ENCODE measurements around the gene ERC2.

ERC2 gene

GRCh38 chr3:55626279-55626665 is 842.0 kb downstream of the ERC2 start:
- DNase-seq = no peak

- DNase-seq = no peak
These were observed 844.0 kb downstream of the ERC2 start for GRCh38 chr3:55624238-55624637.

DNA sequence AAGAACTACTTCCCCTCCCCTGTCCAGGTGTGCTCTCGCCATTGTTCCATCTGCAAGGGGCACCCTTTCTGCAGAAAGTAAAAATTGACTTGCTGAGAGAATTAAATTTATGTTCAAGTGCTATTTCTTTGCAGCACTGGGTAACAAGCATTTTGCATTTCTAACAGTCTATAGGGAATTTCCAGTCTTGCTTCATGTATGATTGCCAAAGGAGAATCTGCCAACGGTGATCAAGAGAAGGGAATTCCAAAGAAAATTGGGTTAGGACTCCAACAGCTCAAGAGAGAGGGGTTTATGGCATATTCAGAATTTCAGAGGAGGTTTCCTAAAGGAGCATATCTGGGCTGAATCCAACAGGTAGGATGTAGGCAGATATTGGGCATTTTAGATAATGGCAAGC is 844.5 kb downstream of the ERC2 start:
- DNase-seq = no peak

GRCh38 chr3:55622733-55623132 is 845.5 kb downstream of the ERC2 start:
- no peak for DNase-seq

GRCh38 chr3:55622116-55622515 is 846.2 kb downstream of the ERC2 start:
- DNase-seq = no peak

- no peak for DNase-seq
These were observed 846.6 kb downstream of the ERC2 start for GRCh38 chr3:55621648-55622047.

DNA sequence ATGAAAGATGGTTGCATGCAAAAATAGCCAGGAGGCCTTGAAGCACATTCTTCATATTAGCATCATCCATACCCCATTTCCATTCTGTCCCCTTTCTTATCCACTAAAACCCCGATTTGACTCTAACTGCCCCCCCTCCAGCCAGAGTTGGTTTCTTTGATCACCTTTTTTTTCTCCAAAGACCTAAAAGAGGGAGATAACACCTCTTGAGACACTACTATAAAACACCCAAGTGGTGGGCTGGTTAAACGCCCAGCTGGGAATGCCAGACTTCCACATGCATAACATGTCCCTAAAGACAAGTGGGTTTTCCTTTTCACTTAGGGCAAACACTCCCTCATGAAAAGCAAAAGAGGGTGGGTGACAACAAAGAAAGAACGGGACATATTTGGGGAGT is 847.2 kb downstream of the ERC2 start:
- DNase-seq = no peak

GRCh38 chr3:55620351-55621025 is 847.8 kb downstream of the ERC2 start:
- no peak for DNase-seq

- no peak for DNase-seq
These were observed 849.0 kb downstream of the ERC2 start for GRCh38 chr3:55619046-55619808.

- no peak for DNase-seq
These were observed 850.9 kb downstream of the ERC2 start for GRCh38 chr3:55617385-55617784.

GRCh38 chr3:55616803-55617202 is 851.5 kb downstream of the ERC2 start:
- no peak for DNase-seq

DNA sequence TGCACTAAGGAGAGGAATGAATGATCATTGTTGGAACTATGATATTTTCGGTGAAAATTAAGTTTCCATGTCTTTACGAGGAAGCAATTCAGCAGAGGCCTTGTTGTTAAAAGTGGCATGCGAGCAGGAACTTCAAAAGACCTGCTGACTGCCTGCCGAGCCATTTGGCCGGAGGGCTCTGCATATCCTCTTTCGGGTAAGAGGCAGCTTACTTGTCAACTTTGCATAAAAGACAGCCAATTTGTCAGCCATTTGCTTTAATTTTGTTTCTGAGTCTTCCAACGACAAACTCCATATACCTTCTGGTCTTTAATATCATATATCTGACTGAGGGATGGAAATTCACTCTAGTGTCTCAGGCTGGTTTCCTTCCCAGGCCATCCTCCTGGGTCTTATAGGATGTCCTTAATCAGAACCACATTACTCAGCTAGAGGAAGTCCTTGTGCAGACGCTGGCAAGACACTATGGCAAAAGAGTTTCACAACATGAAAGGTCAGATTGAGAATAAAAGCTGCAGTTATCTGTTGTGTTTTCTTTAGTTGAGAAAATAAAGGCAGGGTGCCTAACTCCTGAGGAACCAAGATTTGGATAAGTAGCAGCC is 852.5 kb downstream of the ERC2 start:
- DNase-seq = no peak

DNA sequence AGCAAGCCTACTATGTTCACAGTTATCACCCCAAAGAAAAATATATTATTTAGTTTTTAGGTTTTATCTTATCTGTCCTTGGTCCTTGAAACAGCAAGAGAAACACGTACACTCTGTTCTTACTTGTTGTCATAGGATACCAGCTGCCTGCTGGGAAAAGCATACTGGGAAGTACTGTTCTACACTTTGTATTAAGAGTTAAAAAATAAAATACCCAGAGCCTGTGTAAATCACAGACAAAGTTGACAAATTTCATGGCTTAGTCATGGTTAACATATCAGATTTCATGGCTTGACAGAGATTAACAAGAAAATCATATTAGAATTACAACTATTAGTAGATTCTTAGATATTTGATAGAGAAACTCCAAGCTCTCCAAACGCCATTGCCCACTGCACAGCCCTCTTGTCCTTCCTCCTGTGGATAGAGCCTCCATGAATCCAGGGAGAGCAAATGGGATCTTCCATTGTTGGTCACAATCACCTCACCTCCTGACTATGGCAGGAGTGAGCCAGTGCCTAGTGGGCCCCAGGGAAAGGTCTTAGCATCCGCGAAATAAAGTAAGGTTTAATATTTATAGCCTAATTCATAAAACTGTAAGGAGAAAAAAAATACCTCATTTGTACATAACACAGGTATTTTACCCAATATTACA is 853.1 kb downstream of the ERC2 start:
- no peak for DNase-seq

- no peak for DNase-seq
These were observed 857.1 kb downstream of the ERC2 start for GRCh38 chr3:55611121-55611520.

- no peak for DNase-seq
These were observed 858.9 kb downstream of the ERC2 start for GRCh38 chr3:55609230-55609827.

DNA sequence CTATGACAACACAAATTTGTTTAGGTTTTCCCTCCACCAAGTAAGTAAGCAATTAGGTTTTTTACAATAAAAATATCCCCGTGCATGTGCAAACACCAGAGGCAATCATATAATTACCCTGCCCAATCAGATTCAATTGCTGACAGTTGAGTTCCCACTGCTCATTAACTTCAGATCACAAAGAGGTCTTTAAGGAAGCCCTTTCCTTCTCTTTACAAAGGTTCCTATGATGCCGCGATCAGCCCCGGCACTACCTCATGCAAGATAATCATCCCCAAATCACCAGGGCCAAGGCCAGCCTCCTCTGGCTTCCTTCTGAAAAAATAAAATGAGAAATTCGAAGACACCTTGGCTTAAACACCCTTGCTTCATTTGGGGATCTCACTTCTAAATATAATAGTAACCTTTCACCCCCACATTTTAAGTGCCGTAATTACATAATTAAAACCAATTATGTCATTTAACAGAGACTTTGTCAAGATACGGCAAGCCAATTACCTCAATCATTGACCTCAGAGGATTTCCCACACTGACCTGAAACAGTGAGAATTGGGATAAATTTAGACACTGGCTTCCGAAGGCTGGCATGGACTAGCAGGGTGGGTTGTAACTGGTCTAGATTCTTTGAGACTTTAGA is 859.8 kb downstream of the ERC2 start:
- DNase-seq = no peak

GRCh38 chr3:55607844-55608243 is 860.4 kb downstream of the ERC2 start:
- no peak for DNase-seq

GRCh38 chr3:55607175-55607574 is 861.1 kb downstream of the ERC2 start:
- DNase-seq = no peak

DNA sequence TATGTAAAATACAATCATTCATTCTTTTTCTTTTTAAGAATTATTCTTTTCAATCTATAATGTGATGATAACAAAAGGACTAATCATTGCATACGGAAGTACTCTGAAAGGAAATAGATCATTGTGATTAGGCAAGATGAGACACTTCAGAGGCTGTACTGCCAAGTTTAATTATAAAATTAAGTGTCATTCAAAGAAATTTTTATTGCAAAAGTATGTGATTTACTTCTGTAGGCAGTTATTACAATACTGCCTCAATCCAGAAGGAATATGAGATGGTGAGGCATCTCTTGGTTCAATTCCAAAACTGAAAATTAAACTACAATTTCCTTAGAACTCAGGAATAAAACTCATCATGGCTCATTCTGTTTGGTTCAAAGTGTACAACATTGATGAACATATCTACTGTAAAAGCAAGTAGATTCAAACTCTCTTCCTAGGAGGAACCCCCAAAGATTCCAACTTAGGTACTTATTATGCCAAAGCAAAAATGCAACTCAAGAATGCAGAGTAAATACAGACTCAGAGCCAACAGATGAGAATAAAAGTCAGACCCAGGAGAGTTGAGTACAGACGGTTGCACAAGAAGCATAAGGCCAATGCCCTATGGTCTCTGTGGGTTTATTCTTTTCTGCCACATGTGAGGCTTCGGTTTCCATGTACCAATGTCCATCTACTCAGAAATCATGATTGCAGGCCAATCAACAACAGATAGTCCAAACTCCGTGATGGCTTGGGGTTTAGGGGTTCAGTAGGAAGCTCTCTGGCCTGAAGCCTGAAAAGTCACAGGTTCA is 862.6 kb downstream of the ERC2 start:
- DNase-seq = no peak

GRCh38 chr3:55604846-55605245 is 863.4 kb downstream of the ERC2 start:
- no peak for DNase-seq

GRCh38 chr3:55604402-55604801 is 863.9 kb downstream of the ERC2 start:
- no peak for DNase-seq
